GM10266 (cell line): Measurements from ENCODE around the gene SCLT1.

Source experiments
- DNase-seq: peaks from one replicate; pipeline ENCODE4 v3.0.0; 2012; ENCODE audit errors: extremely low spot score
- TF ChIP-seq, protein P1 (sequence below): IDR thresholded peaks from 2 replicates; pipeline ENCODE4 v1.5.1; 2012; ENCODE audit warnings: mild to moderate bottlenecking, low read depth; ENCODE audit not compliant: control insufficient read depth, insufficient read depth; ENCODE audit errors: missing control alignments

SCLT1 gene

GRCh38 chr4:128880662-128881061 is 212.7 kb downstream of the SCLT1 start:
- DNase-seq = no peak
- TF ChIP-seq, protein P1, sequence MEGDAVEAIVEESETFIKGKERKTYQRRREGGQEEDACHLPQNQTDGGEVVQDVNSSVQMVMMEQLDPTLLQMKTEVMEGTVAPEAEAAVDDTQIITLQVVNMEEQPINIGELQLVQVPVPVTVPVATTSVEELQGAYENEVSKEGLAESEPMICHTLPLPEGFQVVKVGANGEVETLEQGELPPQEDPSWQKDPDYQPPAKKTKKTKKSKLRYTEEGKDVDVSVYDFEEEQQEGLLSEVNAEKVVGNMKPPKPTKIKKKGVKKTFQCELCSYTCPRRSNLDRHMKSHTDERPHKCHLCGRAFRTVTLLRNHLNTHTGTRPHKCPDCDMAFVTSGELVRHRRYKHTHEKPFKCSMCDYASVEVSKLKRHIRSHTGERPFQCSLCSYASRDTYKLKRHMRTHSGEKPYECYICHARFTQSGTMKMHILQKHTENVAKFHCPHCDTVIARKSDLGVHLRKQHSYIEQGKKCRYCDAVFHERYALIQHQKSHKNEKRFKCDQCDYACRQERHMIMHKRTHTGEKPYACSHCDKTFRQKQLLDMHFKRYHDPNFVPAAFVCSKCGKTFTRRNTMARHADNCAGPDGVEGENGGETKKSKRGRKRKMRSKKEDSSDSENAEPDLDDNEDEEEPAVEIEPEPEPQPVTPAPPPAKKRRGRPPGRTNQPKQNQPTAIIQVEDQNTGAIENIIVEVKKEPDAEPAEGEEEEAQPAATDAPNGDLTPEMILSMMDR = no peak

DNA sequence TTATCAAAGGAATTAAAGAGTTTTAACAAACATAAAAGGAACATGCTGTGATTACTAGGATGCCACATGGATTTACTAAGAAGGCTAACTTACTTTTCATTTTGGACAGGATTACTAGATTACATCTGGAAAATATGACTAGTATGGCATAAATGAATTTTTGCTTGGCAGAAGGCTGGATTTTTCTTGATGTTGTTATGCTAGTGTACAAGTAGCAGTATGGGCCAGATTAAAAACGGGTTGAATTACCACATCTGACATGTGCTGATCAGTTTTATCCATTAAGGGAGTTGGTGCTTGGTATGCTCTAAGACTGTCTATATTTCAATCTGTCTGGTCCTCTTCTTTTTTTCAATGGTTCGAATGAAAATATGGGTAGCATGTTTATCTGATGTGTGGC is 213.4 kb downstream of the SCLT1 start:
- TF ChIP-seq, protein P1 = no peak
- DNase-seq = no peak

GRCh38 chr4:128879283-128879682 is 214.1 kb downstream of the SCLT1 start:
- DNase-seq = no peak
- TF ChIP-seq, protein P1 = no peak

DNA sequence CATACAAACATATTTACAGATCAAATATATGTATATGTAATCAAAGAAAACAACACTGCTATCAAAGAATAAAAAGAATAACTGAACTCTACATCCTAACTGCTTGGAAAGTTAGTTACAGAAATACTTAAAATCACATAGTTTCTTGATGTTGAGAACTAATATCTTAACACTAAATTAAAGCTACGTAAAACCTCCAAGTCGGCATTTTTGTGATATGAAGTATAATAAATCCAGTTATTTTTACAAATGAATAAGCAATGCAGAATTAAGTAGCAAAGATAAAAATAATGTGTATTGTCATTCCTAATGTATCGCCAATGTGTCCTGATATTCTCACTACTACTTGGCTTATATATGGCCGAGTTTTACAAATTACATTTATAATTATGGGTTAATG is 215.4 kb downstream of the SCLT1 start:
- TF ChIP-seq, protein P1 = no peak
- no peak for DNase-seq

- TF ChIP-seq, protein P1 = no peak
- DNase-seq = no peak
Measured at GRCh38 chr4:128876200-128876599, 217.1 kb downstream of the SCLT1 start.

- no peak for DNase-seq
Measured at GRCh38 chr4:128871948-128872347, 221.4 kb downstream of the SCLT1 start.

DNA sequence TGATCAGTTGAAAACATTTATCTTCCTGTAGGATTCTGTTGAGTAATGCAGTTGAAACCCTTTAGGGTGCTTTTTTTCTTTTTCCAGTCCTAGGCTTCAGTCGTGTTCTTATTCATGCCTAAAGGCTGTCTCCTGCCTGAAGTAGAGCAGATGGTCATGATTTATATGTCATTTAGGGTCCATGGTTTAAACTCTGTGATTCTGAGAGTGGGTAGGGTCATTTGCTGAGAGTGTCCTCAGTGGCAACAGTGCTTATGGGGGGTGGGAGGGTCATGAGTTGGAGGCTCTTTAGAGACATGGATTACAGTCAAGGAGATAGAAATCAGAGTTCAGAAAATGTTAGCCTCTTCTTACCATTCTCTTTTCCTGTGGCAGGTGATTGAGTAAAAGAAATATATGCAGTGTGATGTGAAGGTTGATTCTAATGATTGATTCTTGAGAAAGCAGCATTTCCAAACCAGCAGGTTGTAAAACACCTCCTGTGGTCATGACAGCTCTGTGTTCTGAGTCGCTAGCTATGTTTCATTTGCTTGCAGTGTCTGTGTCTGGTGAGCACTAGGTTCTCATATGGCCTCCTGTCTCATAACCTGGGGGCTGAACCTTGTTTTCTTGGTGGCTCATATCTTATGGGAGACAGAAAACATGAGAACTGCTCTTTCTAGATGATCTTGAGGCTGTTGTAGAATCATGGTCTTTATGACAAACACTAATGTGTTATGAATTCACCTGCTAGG is 223.4 kb downstream of the SCLT1 start:
- TF ChIP-seq, protein P1 = no peak
- DNase-seq = no peak

More at GRCh38 chr4:128871948-128872347, 221.4 kb downstream of the SCLT1 start:
- TF ChIP-seq, protein P1 = no peak
